H9 (cell line): Measurements from ENCODE around the gene KREMEN2. TPM values are rescaled to one million over a fixed set of nuclear protein-coding genes. Genes with fewer than 3 reads are reported as not detected.

Source experiments
- DNase-seq: peaks from one replicate; pipeline ENCODE4 v3.0.0-alpha.2; 2017
- H2AFZ ChIP-seq: one replicate; pipeline ENCODE4 v1.6.1; 2013; ENCODE audit warnings: mild to moderate bottlenecking, low read length, control low read depth, moderate library complexity
- H2AK5ac ChIP-seq: 2 replicates; pipeline ENCODE4 v1.6.1; 2013; ENCODE audit warnings: low read length, control low read depth, mixed read lengths; ENCODE audit not compliant: insufficient read length
- H2BK120ac ChIP-seq: one replicate; pipeline ENCODE4 v1.6.1; 2013; ENCODE audit warnings: low read depth, mild to moderate bottlenecking, low read length, control low read depth, inconsistent platforms; ENCODE audit not compliant: poor library complexity, severe bottlenecking
- H2BK12ac ChIP-seq: 2 replicates; pipeline ENCODE4 v1.6.1; 2013; ENCODE audit warnings: low read length, control low read depth, mixed read lengths, low read depth; ENCODE audit not compliant: insufficient read length
- H2BK15ac ChIP-seq: 2 replicates; pipeline ENCODE4 v1.6.1; 2013; ENCODE audit warnings: low read depth, low read length, control low read depth
- H2BK20ac ChIP-seq: one replicate; pipeline ENCODE4 v1.6.1; 2013; ENCODE audit warnings: low read depth, mild to moderate bottlenecking, low read length, control low read depth, inconsistent platforms; ENCODE audit not compliant: poor library complexity, severe bottlenecking
- H2BK5ac ChIP-seq: 2 replicates; pipeline ENCODE4 v1.6.1; 2013; ENCODE audit warnings: low read length, control low read depth, mixed read lengths; ENCODE audit not compliant: insufficient read length
- H3K14ac ChIP-seq: 2 replicates; pipeline ENCODE4 v1.6.1; 2013; ENCODE audit warnings: low read length, control low read depth; ENCODE audit not compliant: insufficient read depth
- H3K18ac ChIP-seq: 2 replicates; pipeline ENCODE4 v1.6.1; 2013; ENCODE audit warnings: low read depth, mild to moderate bottlenecking, mixed read lengths, low read length, control low read depth; ENCODE audit not compliant: insufficient read length
- H3K23ac ChIP-seq: 2 replicates; pipeline ENCODE4 v1.6.1; 2013; ENCODE audit warnings: low read length, control low read depth, mixed read lengths, low read depth; ENCODE audit not compliant: insufficient read length
- H3K23me2 ChIP-seq: 2 replicates; pipeline ENCODE4 v1.6.1; 2013; ENCODE audit warnings: low read depth, mild to moderate bottlenecking, mixed read lengths, low read length, control low read depth; ENCODE audit not compliant: insufficient read length, poor library complexity, severe bottlenecking
- H3K27ac ChIP-seq: 2 replicates; pipeline ENCODE4 v1.5.1; 2013; ENCODE audit warnings: low read length, control low read depth, mixed read lengths, low read depth; ENCODE audit not compliant: insufficient read length
- H3K27me3 ChIP-seq: 2 replicates; pipeline ENCODE4 v1.6.1; 2013; ENCODE audit warnings: low read length, control low read depth, inconsistent platforms; ENCODE audit not compliant: insufficient read depth
- H3K4ac ChIP-seq: 2 replicates; pipeline ENCODE4 v1.6.1; 2013; ENCODE audit warnings: low read depth, mild to moderate bottlenecking, control low read depth, inconsistent platforms, low read length, moderate library complexity
- H3K4me1 ChIP-seq: 2 replicates; pipeline ENCODE4 v1.6.1; 2013; ENCODE audit warnings: low read length, control low read depth, inconsistent platforms; ENCODE audit not compliant: insufficient read depth
- H3K4me2 ChIP-seq: 2 replicates; pipeline ENCODE4 v1.6.1; 2013; ENCODE audit warnings: low read length, control low read depth, mixed read lengths; ENCODE audit not compliant: insufficient read length, insufficient read depth
- H3K56ac ChIP-seq: 2 replicates; pipeline ENCODE4 v1.6.1; 2013; ENCODE audit warnings: low read depth, mild to moderate bottlenecking, mixed read lengths, low read length, control low read depth; ENCODE audit not compliant: insufficient read length
- H3K79me1 ChIP-seq: 2 replicates; pipeline ENCODE4 v1.6.1; 2013; ENCODE audit warnings: low read depth, mild to moderate bottlenecking, moderate library complexity, low read length, control low read depth, inconsistent platforms; ENCODE audit not compliant: insufficient read depth, poor library complexity, severe bottlenecking
- H3K79me2 ChIP-seq: 2 replicates; pipeline ENCODE4 v1.6.1; 2013; ENCODE audit warnings: low read length, control low read depth, inconsistent platforms; ENCODE audit not compliant: insufficient read depth
- H3K9ac ChIP-seq: 2 replicates; pipeline ENCODE4 v1.6.1; 2013; ENCODE audit warnings: low read length, control low read depth, mixed read lengths; ENCODE audit not compliant: insufficient read length; ENCODE audit errors: extremely low read depth
- H3K9me3 ChIP-seq: one replicate; pipeline ENCODE4 v1.6.1; 2013; ENCODE audit warnings: low read depth, low read length, inconsistent platforms; ENCODE audit not compliant: control insufficient read depth
- H3T11ph ChIP-seq: one replicate; pipeline ENCODE4 v1.6.1; 2013; ENCODE audit warnings: mild to moderate bottlenecking, low read length, control low read depth, inconsistent platforms
- H4K20me1 ChIP-seq: one replicate; pipeline ENCODE4 v1.6.1; 2013; ENCODE audit not compliant: control insufficient read depth, insufficient read length, insufficient read depth
- H4K5ac ChIP-seq: 2 replicates; pipeline ENCODE4 v1.6.1; 2013; ENCODE audit warnings: low read depth, mild to moderate bottlenecking, mixed read lengths, low read length, control low read depth; ENCODE audit not compliant: insufficient read length
- H4K8ac ChIP-seq: replicated peaks from 2 replicates; pipeline ENCODE4 v1.6.1; 2013; ENCODE audit warnings: low read length, control low read depth, mixed read lengths, low read depth; ENCODE audit not compliant: insufficient read length
- H4K91ac ChIP-seq: 2 replicates; pipeline ENCODE4 v1.6.1; 2013; ENCODE audit warnings: low read depth, mild to moderate bottlenecking, moderate library complexity, mixed read lengths, low read length, control low read depth; ENCODE audit not compliant: insufficient read length
- H3K27ac Mint-ChIP-seq, 3 experiments: 2 replicates in 2 of 3; 3 replicates in 1 of 3; pipeline ENCODE4 v1.8.0; 2020 to 2021; ENCODE audit warnings: mixed read lengths in 3 of 3, mild to moderate bottlenecking in 1 of 3, moderate library complexity in 1 of 3
- H3K27me3 Mint-ChIP-seq: 2 replicates; pipeline ENCODE4 v1.8.0; 2021; ENCODE audit warnings: low read depth, mild to moderate bottlenecking, moderate library complexity, mixed read lengths
- H3K36me3 Mint-ChIP-seq, 3 experiments: 2 replicates in 2 of 3; 3 replicates in 1 of 3; pipeline ENCODE4 v1.8.0; 2020 to 2021; ENCODE audit warnings: low read depth in 3 of 3, mixed read lengths in 3 of 3; ENCODE audit not compliant: insufficient read depth in 1 of 3
- H3K4me1 Mint-ChIP-seq, 2 experiments: 2 replicates each; pipeline ENCODE4 v1.8.0; 2020; ENCODE audit warnings: mixed read lengths in 2 of 2
- H3K4me3 Mint-ChIP-seq, 2 experiments: 2 replicates in 1 of 2; 3 replicates in 1 of 2; pipeline ENCODE4 v1.8.0; 2020 to 2021; ENCODE audit warnings: mild to moderate bottlenecking in 2 of 2, mixed read lengths in 2 of 2, moderate library complexity in 1 of 2
- H3K9me3 Mint-ChIP-seq, 2 experiments: 2 replicates in 1 of 2; 3 replicates in 1 of 2; pipeline ENCODE4 v1.8.0; 2020; ENCODE audit warnings: mild to moderate bottlenecking in 2 of 2, mixed read lengths in 2 of 2, moderate library complexity in 1 of 2
- WGBS: extraction: QIAGEN DNeasy Blood & Tissue Kit; methylation state at CpG from one replicate; pipeline ENCODE4 v1.1.7; 2013; ENCODE audit warnings: missing lambda C conversion rate, low lambda C conversion rate, mixed read lengths; ENCODE audit not compliant: insufficient read length; ENCODE audit errors: extremely low coverage; 5-methylcytosine and 5-hydroxymethylcytosine counted together
- total RNA-seq: library from RNA; stranded (reverse); gene quantifications from 2 replicates; pipeline ENCODE4 v1.2.1, GENCODE V29; 2021
- TF ChIP-seq, protein P1 (sequence below): fragments of 200-600 bp; sonication (generic); conservative IDR thresholded peaks from 3 replicates; pipeline ENCODE4 v1.8.0; 2021; ENCODE audit warnings: antibody characterized with exemption, mild to moderate bottlenecking

Gene KREMEN2
- total RNA-seq, 1 experiment from 2014 or later, result 12.8 TPM

DNA sequence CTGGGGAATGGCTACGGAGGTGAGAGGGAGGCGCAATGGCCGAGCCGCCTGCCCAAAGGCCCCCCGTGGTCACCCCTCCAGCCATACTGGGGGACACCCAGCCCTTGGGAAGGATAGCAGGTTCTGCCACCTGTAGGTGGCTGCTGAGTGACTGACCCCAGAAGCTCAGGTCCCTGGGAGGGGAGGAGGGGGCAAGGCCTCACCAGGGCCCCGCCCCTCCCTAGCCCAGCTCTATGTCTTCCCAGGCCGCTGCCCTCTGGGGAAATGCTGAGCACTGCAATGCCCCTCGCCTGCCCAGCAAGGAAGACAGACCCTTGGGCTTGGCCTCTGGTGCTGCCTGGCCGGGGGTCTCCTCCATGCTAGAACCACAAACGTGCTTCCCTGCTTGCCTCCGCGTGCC, 37.2 kb downstream of the KREMEN2 start:
- Histone ChIP-seq H2AK5ac (no peak overlapping the region), H3K79me2 (no peaks in the 10 kb centered on the region), H2BK120ac (no peak overlapping the region), H3K14ac (no peak overlapping the region; the same call in 1 of the 2 replicates), H2BK12ac (no peak overlapping the region), H4K5ac (no peak overlapping the region), H3T11ph (no peak overlapping the region), H3K79me1 (no peaks in the 10 kb centered on the region), H3K4ac (no peak overlapping the region), H4K20me1 (peaks cover 2% of the 10 kb centered on the region), H3K18ac (no peak overlapping the region), H2BK20ac (no peak overlapping the region), H3K56ac (no peak overlapping the region), H2BK5ac (no peak overlapping the region), H3K4me2 (no peak overlapping the region), H3K9ac (no peak overlapping the region), H2AFZ (no peak overlapping the region), H3K4me1 (peaks cover under 1% of the 10 kb centered on the region; the same call in 1 of the 2 replicates), H3K27ac (no peak overlapping the region), H3K23me2 (no peaks in the 10 kb centered on the region), H4K8ac (no peak overlapping the region), H3K23ac (no peak overlapping the region), H4K91ac (no peak overlapping the region), H3K27me3 (no peaks in the 10 kb centered on the region), H3K9me3 (no peaks in the 10 kb centered on the region), H2BK15ac (no peak overlapping the region)
- DNase-seq, result peak; percentile 76
- no peaks in the 10 kb centered on the region; the same call in none of the 2 replicates for H3K27me3 Mint-ChIP-seq
- TF ChIP-seq, protein P1, sequence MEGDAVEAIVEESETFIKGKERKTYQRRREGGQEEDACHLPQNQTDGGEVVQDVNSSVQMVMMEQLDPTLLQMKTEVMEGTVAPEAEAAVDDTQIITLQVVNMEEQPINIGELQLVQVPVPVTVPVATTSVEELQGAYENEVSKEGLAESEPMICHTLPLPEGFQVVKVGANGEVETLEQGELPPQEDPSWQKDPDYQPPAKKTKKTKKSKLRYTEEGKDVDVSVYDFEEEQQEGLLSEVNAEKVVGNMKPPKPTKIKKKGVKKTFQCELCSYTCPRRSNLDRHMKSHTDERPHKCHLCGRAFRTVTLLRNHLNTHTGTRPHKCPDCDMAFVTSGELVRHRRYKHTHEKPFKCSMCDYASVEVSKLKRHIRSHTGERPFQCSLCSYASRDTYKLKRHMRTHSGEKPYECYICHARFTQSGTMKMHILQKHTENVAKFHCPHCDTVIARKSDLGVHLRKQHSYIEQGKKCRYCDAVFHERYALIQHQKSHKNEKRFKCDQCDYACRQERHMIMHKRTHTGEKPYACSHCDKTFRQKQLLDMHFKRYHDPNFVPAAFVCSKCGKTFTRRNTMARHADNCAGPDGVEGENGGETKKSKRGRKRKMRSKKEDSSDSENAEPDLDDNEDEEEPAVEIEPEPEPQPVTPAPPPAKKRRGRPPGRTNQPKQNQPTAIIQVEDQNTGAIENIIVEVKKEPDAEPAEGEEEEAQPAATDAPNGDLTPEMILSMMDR, result 0 out of 3 replicates have a peak, but pooled peaks have one; percentile 17
- peaks cover 0 to 7% (median 0%) of the 10 kb centered on the region in 3 experiments; a peak in 3 of 7 replicates for H3K36me3 Mint-ChIP-seq
- no CpG with 5 or more reads among the region's 12 CpGs for WGBS
- no peak overlapping the region for H3K27ac Mint-ChIP-seq
- H3K4me3 Mint-ChIP-seq, result no peak overlapping the region
- no peaks in the 10 kb centered on the region for H3K9me3 Mint-ChIP-seq
- H3K4me1 Mint-ChIP-seq, result peaks cover 12 to 34% of the 10 kb centered on the region in 2 experiments
